GM12878 (cell line): ENCODE measurements around the gene GRM5. TPM values are rescaled to one million over a fixed set of nuclear protein-coding genes. Genes with fewer than 3 reads are reported as not detected.
"Not testable (repeated sequence)": the region's sequence is repeated elsewhere in the genome, so short reads cannot be mapped to it uniquely, and the experiment has no call there.

Source experiments
- ATAC-seq: fragments of 200-7000 bp; cut with Tn5 transposase; 3 replicates; pipeline ENCODE4 v1.9.1; 2020; ENCODE audit warnings: mild to moderate bottlenecking, moderate library complexity
- BruUV-seq: library from RNA; stranded (reverse); fragments of 400-500 nt; replicated peaks from 2 replicates; lab custom pipeline; 2021; lab: Mats Ljungman, UMichigan
- CTCF ChIA-PET: fragments of 300-600 bp; sonication (Branson Sonifier 250); formaldehyde crosslinking; extraction: SDS; loops from one replicate; lab custom pipeline; 2021; ENCODE audit warnings: inconsistent platforms; lab: Yijun Ruan, JAX
- POLR2A ChIA-PET: fragments of 350-600 bp; formaldehyde crosslinking; extraction: SDS; loops from one replicate; lab custom pipeline; 2021; ENCODE audit warnings: inconsistent platforms; lab: Charles Lee
- RAD21 ChIA-PET: fragments of 300-600 bp; sonication (Branson Sonifier 250); formaldehyde crosslinking; loops from one replicate; lab custom pipeline; 2023; ENCODE audit warnings: antibody characterized with exemption; ENCODE audit not compliant: unreplicated experiment; lab: Charles Lee
- SMC1A ChIA-PET: fragments of 300-600 bp; sonication (Branson Sonifier 250); formaldehyde crosslinking; loops from one replicate; lab custom pipeline; 2023; ENCODE audit not compliant: unreplicated experiment, uncharacterized antibody; lab: Charles Lee
- DNase-seq: peaks from one replicate; pipeline ENCODE4 v3.0.0-alpha.2; 2011; ENCODE audit warnings: low read depth, low spot score
- FAIRE-seq: peaks from 3 replicates; lab custom pipeline; 2011; peaks lifted over from hg19 to GRCh38; lab: Jason Lieb, UNC
- H2AFZ ChIP-seq: 2 replicates; pipeline ENCODE4 v1.6.0; 2011; ENCODE audit warnings: low read depth, low read length, control low read depth; ENCODE audit not compliant: control insufficient read depth
- H3K27ac ChIP-seq: 2 replicates; pipeline ENCODE4 v1.5.1; 2011; ENCODE audit warnings: control low read depth; ENCODE audit not compliant: control insufficient read depth, insufficient read depth
- H3K27me3 ChIP-seq, 2 experiments: replicated peaks in 1 of 2; 2 replicates each; pipeline versions ENCODE4 v1.6.0 to v1.6.1; 2011; ENCODE audit warnings: low read length in 1 of 2; ENCODE audit not compliant: control insufficient read depth in 2 of 2, insufficient read depth in 2 of 2
- H3K36me3 ChIP-seq, 2 experiments: 2 replicates each; pipeline ENCODE4 v1.5.1; 2011; ENCODE audit warnings: low read length in 1 of 2; ENCODE audit not compliant: control insufficient read depth in 2 of 2, insufficient read depth in 2 of 2
- H3K4me1 ChIP-seq: 2 replicates; pipeline ENCODE4 v1.6.1; 2011; ENCODE audit warnings: mild to moderate bottlenecking, low read length, moderate library complexity, mixed read lengths; ENCODE audit not compliant: control insufficient read depth, insufficient read depth
- H3K4me2 ChIP-seq: 2 replicates; pipeline ENCODE4 v1.6.0; 2011; ENCODE audit warnings: control low read depth; ENCODE audit not compliant: control insufficient read depth, insufficient read depth
- H3K4me3 ChIP-seq: fragments of 200-600 bp; sonication (generic); 2 replicates; pipeline ENCODE4 v1.5.1; 2016
- H3K79me2 ChIP-seq: 2 replicates; pipeline ENCODE4 v1.6.0; 2011; ENCODE audit warnings: low read length; ENCODE audit not compliant: control insufficient read depth, insufficient read depth
- H3K9ac ChIP-seq: 2 replicates; pipeline ENCODE4 v1.8.0; 2011; ENCODE audit warnings: low read length, control low read depth, mixed read lengths; ENCODE audit not compliant: control insufficient read depth, insufficient read depth
- H3K9me3 ChIP-seq: replicated peaks from 3 replicates; pipeline ENCODE4 v1.5.1; 2011; ENCODE audit warnings: mild to moderate bottlenecking, low read length; ENCODE audit not compliant: control insufficient read depth, insufficient read depth
- H4K20me1 ChIP-seq: 2 replicates; pipeline ENCODE4 v1.6.0; 2011; ENCODE audit not compliant: control insufficient read depth, insufficient read depth
- WGBS: methylation state at CpG from one replicate; pipeline ENCODE4 v1.1.6; 2016; ENCODE audit warnings: low lambda C conversion rate; ENCODE audit not compliant: insufficient replicate concordance, insufficient coverage; ENCODE audit errors: missing lambda C conversion rate; 5-methylcytosine and 5-hydroxymethylcytosine counted together
- in situ Hi-C: fragments of 300-500 bp; cut with MboI; formaldehyde crosslinking; loops from 9 replicates; pipeline ENCODE4 v1.14.3; 2018; ENCODE audit warnings: mixed read lengths
- intact Hi-C: fragments of 100-400 bp; cut with micrococcal nuclease; formaldehyde crosslinking; loops from one replicate; pipeline ENCODE4 v1.14.2; 2022; ENCODE audit not compliant: unreplicated experiment
- polyA plus RNA-seq, 11 experiments: library from polyadenylated mRNA; depleted of rRNA in 4 of 11; unstranded in 6 of 11; stranded (reverse) in 5 of 11; fragments of >200 nt; fragmentation: Nextera tagmentation in 4 of 11; fragmentation: Illumina TruSeq in 1 of 11; extraction: Ambion mirVana in 4 of 11; extraction: Trizol in 1 of 11; gene quantifications; 1 replicate in 1 of 11; 2 replicates in 10 of 11; pipeline versions ENCODE4 v1.2.1 to v1.2.3, GENCODE V29; 2011 to 2016; ENCODE audit warnings: inconsistent platforms in 2 of 11, missing spikeins in 2 of 11, low read depth in 1 of 11
- total RNA-seq, 4 experiments: library from RNA; depleted of rRNA in 3 of 4; stranded (reverse); fragments of >200 nt in 3 of 4; fragmentation: Illumina TruSeq in 1 of 4; extraction: Trizol in 1 of 4; gene quantifications; 2 replicates each; pipeline versions ENCODE4 v1.2.1 to v1.2.3, GENCODE V29; 2013 to 2021

GRM5 gene
- total and polyA plus RNA-seq, 10 of the 15 experiments (the other 5 are each of a cell fraction or from before 2014, with no cell fraction given), result not detected

DNA sequence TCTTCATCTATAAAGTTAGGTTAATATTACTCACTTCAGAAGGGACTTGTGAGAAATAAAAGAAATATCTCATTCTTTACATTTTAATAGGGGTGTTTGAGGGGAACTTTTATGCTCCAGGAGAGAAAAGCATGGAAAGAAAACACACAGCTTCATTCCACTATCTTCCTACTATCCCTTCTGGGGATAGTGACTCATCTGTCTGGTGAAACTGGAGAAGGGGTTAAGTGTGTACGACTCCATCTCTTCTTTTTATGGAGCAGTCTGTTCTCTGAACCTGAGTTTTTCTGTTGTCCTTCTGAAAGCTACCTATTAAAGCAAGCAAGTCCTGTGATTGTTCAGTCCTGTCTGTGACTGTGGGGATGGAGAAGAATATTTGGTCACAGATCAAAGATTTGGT lies 227.6 kb downstream of the GRM5 start:
- H3K9ac ChIP-seq, RAD21 ChIA-PET, H2AFZ ChIP-seq, DNase-seq, CTCF ChIA-PET, H3K27me3 ChIP-seq, H3K79me2 ChIP-seq, H4K20me1 ChIP-seq, SMC1A ChIA-PET, FAIRE-seq, H3K36me3 ChIP-seq, intact Hi-C loops, H3K4me3 ChIP-seq, H3K4me1 ChIP-seq, BruUV-seq, H3K27ac ChIP-seq, H3K4me2 ChIP-seq, H3K9me3 ChIP-seq, in situ Hi-C loops, ATAC-seq: not testable (repeated sequence)
- POLR2A ChIA-PET, result interaction anchor here (0.6 to 0.7 kb wide), 2 partner anchors 26 to 536 kb away, joined by 4 to 5 read pairs; no protein-coding TSS in a partner anchor
- WGBS, result 82% methylated on average over 1 of the region's 1 CpG

DNA sequence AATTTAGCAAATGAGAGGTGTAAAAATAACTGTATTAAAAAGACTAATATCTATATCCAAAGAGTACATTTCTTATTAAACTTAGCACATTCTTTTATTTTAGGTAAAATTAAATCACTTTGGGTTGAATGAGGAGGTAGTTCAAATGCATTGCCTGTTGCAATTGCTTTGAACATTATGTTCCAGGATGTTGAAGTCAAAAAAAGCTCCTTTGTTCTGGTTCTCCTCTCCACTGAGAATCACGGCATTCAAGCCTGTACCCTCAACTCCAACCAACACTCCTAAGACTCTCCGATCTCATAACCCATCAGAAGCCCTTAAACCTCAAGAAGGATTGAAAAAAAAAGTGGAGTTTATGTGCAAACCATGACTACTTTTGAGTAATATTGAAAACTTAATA lies 230.1 kb downstream of the GRM5 start:
- FAIRE-seq, in situ Hi-C loops, H3K36me3 ChIP-seq, SMC1A ChIA-PET, ATAC-seq, H3K9ac ChIP-seq, intact Hi-C loops, RAD21 ChIA-PET, H4K20me1 ChIP-seq, H3K79me2 ChIP-seq, POLR2A ChIA-PET, H2AFZ ChIP-seq, CTCF ChIA-PET, H3K4me2 ChIP-seq, H3K9me3 ChIP-seq, BruUV-seq, DNase-seq, H3K4me1 ChIP-seq, H3K27me3 ChIP-seq, H3K27ac ChIP-seq, H3K4me3 ChIP-seq: not testable (repeated sequence)
- WGBS, result 20% methylated on average over 2 of the region's 2 CpGs
